ENCODE results near the gene LILRB1.

DNA sequence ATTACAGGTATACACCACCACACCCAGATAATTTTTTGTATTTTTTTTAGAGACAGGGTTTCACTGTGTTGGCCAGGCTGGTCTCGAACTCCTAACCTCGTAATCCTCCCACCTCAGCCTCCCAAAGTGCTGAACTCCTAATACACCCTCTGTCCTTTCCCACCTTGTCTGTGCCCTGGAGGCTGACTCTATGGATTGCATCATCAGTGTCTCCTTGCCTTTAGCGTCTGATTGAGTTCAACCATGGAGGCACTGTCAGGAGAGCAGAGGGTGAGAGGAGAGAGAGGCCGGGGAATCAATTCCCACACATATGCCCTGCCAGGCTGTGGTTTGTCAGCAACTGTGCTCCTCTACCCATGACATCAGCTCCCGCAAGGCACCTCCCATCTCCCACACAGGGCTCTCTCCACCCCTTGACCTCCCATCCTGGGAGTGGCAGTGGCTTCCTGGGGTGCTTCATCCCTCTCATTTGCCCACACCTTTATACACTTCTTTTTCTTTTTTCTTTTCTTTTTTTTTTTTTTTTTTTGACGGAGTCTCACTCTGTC lies 19.9 kb downstream of the LILRB1 start:
- TF ChIP-seq, protein P1, sequence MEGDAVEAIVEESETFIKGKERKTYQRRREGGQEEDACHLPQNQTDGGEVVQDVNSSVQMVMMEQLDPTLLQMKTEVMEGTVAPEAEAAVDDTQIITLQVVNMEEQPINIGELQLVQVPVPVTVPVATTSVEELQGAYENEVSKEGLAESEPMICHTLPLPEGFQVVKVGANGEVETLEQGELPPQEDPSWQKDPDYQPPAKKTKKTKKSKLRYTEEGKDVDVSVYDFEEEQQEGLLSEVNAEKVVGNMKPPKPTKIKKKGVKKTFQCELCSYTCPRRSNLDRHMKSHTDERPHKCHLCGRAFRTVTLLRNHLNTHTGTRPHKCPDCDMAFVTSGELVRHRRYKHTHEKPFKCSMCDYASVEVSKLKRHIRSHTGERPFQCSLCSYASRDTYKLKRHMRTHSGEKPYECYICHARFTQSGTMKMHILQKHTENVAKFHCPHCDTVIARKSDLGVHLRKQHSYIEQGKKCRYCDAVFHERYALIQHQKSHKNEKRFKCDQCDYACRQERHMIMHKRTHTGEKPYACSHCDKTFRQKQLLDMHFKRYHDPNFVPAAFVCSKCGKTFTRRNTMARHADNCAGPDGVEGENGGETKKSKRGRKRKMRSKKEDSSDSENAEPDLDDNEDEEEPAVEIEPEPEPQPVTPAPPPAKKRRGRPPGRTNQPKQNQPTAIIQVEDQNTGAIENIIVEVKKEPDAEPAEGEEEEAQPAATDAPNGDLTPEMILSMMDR (IDR thresholded peaks at IDR 0.05; ENCODE audit: poor library complexity, severe bottlenecking), result no peak
- no peak for TF ChIP-seq TAF1 (IDR thresholded peaks at IDR 0.05; ENCODE audit: low read depth)
- TF ChIP-seq, protein P2, sequence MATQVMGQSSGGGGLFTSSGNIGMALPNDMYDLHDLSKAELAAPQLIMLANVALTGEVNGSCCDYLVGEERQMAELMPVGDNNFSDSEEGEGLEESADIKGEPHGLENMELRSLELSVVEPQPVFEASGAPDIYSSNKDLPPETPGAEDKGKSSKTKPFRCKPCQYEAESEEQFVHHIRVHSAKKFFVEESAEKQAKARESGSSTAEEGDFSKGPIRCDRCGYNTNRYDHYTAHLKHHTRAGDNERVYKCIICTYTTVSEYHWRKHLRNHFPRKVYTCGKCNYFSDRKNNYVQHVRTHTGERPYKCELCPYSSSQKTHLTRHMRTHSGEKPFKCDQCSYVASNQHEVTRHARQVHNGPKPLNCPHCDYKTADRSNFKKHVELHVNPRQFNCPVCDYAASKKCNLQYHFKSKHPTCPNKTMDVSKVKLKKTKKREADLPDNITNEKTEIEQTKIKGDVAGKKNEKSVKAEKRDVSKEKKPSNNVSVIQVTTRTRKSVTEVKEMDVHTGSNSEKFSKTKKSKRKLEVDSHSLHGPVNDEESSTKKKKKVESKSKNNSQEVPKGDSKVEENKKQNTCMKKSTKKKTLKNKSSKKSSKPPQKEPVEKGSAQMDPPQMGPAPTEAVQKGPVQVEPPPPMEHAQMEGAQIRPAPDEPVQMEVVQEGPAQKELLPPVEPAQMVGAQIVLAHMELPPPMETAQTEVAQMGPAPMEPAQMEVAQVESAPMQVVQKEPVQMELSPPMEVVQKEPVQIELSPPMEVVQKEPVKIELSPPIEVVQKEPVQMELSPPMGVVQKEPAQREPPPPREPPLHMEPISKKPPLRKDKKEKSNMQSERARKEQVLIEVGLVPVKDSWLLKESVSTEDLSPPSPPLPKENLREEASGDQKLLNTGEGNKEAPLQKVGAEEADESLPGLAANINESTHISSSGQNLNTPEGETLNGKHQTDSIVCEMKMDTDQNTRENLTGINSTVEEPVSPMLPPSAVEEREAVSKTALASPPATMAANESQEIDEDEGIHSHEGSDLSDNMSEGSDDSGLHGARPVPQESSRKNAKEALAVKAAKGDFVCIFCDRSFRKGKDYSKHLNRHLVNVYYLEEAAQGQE (IDR thresholded peaks at IDR 0.05; ENCODE audit: borderline replicate concordance), result no peak
- TF ChIP-seq EZH2 (IDR thresholded peaks at IDR 0.05; ENCODE audit: borderline replicate concordance, insufficient read depth, low read length, poor library complexity, severe bottlenecking), result no peak
- TF ChIP-seq POLR2AphosphoS5 (IDR thresholded peaks at IDR 0.05), result no peak

All from neural cell (in vitro differentiated cells).